ENCODE measurements around the gene TMEM260.

TMEM260 gene

GRCh38 chr14:56543436-56543835 lies 36.2 kb upstream of the TMEM260 start:
- no peak for TF ChIP-seq TCF4 (CRISPR knock-in tag; IDR thresholded peaks at IDR 0.05; ENCODE audit: borderline replicate concordance)
- TF ChIP-seq RARB (CRISPR knock-in tag; IDR thresholded peaks at IDR 0.05): no peak
- no peak for TF ChIP-seq CREB5 (CRISPR knock-in tag; IDR thresholded peaks at IDR 0.05; ENCODE audit: low read depth)
- no peak for TF ChIP-seq SNAI2 (CRISPR knock-in tag; IDR thresholded peaks at IDR 0.05)
- TF ChIP-seq BACH2 (CRISPR knock-in tag; IDR thresholded peaks at IDR 0.05; ENCODE audit: borderline replicate concordance): no peak
- no peak for TF ChIP-seq CSRNP3 (CRISPR knock-in tag; IDR thresholded peaks at IDR 0.05)
- TF ChIP-seq PPARA (CRISPR knock-in tag; IDR thresholded peaks at IDR 0.05; ENCODE audit: borderline replicate concordance): no peak
- TF ChIP-seq PATZ1 (CRISPR knock-in tag; IDR thresholded peaks at IDR 0.05; ENCODE audit: borderline replicate concordance): no peak
- no peak for ATAC-seq

DNA sequence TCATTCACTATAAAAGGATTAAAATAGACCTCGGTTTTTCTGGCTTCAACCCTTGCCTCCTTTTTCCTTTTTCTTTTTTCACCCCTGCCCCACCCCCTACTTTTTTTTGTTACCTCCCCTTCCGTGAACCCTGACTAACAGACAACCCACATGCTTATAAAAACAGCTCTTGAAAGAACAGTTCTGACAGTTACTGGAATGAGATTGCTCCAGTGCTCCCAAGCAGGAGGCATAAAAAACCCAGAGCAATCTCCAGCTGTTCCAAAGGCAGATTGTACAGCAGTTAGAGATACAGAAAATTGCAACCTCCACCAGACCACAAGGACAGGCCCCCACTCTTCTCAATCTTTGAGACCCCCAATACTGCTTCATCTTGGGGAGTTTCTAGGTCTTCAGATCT lies 29.9 kb upstream of the TMEM260 start:
- no peak for TF ChIP-seq ZNF565 (CRISPR knock-in tag; conservative IDR thresholded peaks at IDR 0.05; ENCODE audit: low read depth)
- TF ChIP-seq ISL1 (CRISPR knock-in tag; IDR thresholded peaks at IDR 0.05): no peak
- TF ChIP-seq ARNTL (CRISPR knock-in tag; IDR thresholded peaks at IDR 0.05; ENCODE audit: borderline replicate concordance, low read depth): no peak
- TF ChIP-seq PPARA (CRISPR knock-in tag; IDR thresholded peaks at IDR 0.05; ENCODE audit: borderline replicate concordance): no peak
- TF ChIP-seq CSDC2 (CRISPR knock-in tag; IDR thresholded peaks at IDR 0.05): no peak
- no peak for TF ChIP-seq ZC3H10 (CRISPR knock-in tag; IDR thresholded peaks at IDR 0.05)
- TF ChIP-seq RARB (CRISPR knock-in tag; IDR thresholded peaks at IDR 0.05): no peak
- ATAC-seq: no peak

DNA sequence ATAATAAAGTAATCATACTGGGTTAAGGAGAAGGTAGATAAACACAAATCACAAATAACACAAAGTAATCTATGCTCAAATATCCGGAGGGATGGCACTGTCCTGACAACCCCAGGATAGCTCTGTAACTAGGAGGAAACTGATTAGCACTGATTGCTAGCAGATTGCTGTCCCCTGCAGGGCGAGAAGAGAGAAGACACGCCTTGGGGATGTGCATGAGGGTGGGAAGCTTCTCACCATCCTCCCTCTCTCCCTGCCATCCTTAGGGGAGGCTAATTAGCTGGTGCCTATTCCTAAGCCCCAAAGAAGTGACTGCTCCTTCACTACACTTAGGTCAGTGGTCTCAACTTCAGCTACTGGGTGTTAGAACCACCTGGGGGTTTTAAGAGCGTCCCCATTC lies 27.0 kb upstream of the TMEM260 start:
- TF ChIP-seq TOX (CRISPR knock-in tag; IDR thresholded peaks at IDR 0.05; ENCODE audit: borderline replicate concordance) (no peak), CSRNP3 (CRISPR knock-in tag; IDR thresholded peaks at IDR 0.05) (no peak), RARB (CRISPR knock-in tag; IDR thresholded peaks at IDR 0.05) (no peak), CSDC2 (CRISPR knock-in tag; IDR thresholded peaks at IDR 0.05) (no peak), PATZ1 (CRISPR knock-in tag; IDR thresholded peaks at IDR 0.05; ENCODE audit: borderline replicate concordance) (no peak), SNAI2 (CRISPR knock-in tag; IDR thresholded peaks at IDR 0.05) (no peak), ZC3H10 (CRISPR knock-in tag; IDR thresholded peaks at IDR 0.05) (no peak), ARNTL (CRISPR knock-in tag; IDR thresholded peaks at IDR 0.05; ENCODE audit: borderline replicate concordance, low read depth) (no peak), ZFP3 (CRISPR knock-in tag; IDR thresholded peaks at IDR 0.05) (no peak), BACH2 (CRISPR knock-in tag; IDR thresholded peaks at IDR 0.05; ENCODE audit: borderline replicate concordance) (no peak), ZNF70 (CRISPR knock-in tag; IDR thresholded peaks at IDR 0.05) (no peak), PPARA (CRISPR knock-in tag; IDR thresholded peaks at IDR 0.05; ENCODE audit: borderline replicate concordance) (no peak), CREB5 (CRISPR knock-in tag; IDR thresholded peaks at IDR 0.05; ENCODE audit: low read depth) (no peak), ZFP30 (CRISPR knock-in tag; IDR thresholded peaks at IDR 0.05) (no peak), TCF4 (CRISPR knock-in tag; IDR thresholded peaks at IDR 0.05; ENCODE audit: borderline replicate concordance) (no peak)
- TF ChIP-seq, protein P1, sequence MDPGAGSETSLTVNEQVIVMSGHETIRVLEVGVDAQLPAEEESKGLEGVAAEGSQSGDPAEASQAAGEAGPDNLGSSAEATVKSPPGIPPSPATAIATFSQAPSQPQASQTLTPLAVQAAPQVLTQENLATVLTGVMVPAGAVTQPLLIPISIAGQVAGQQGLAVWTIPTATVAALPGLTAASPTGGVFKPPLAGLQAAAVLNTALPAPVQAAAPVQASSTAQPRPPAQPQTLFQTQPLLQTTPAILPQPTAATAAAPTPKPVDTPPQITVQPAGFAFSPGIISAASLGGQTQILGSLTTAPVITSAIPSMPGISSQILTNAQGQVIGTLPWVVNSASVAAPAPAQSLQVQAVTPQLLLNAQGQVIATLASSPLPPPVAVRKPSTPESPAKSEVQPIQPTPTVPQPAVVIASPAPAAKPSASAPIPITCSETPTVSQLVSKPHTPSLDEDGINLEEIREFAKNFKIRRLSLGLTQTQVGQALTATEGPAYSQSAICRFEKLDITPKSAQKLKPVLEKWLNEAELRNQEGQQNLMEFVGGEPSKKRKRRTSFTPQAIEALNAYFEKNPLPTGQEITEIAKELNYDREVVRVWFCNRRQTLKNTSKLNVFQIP (CRISPR knock-in tag; IDR thresholded peaks at IDR 0.05; ENCODE audit: borderline replicate concordance, low read depth): no peak
- TF ChIP-seq, protein P2, sequence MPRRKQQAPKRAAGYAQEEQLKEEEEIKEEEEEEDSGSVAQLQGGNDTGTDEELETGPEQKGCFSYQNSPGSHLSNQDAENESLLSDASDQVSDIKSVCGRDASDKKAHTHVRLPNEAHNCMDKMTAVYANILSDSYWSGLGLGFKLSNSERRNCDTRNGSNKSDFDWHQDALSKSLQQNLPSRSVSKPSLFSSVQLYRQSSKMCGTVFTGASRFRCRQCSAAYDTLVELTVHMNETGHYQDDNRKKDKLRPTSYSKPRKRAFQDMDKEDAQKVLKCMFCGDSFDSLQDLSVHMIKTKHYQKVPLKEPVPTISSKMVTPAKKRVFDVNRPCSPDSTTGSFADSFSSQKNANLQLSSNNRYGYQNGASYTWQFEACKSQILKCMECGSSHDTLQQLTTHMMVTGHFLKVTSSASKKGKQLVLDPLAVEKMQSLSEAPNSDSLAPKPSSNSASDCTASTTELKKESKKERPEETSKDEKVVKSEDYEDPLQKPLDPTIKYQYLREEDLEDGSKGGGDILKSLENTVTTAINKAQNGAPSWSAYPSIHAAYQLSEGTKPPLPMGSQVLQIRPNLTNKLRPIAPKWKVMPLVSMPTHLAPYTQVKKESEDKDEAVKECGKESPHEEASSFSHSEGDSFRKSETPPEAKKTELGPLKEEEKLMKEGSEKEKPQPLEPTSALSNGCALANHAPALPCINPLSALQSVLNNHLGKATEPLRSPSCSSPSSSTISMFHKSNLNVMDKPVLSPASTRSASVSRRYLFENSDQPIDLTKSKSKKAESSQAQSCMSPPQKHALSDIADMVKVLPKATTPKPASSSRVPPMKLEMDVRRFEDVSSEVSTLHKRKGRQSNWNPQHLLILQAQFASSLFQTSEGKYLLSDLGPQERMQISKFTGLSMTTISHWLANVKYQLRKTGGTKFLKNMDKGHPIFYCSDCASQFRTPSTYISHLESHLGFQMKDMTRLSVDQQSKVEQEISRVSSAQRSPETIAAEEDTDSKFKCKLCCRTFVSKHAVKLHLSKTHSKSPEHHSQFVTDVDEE (CRISPR knock-in tag; IDR thresholded peaks at IDR 0.05): no peak
- ATAC-seq: no peak

Measured in SK-N-SH treated with all-trans-retinoic acid at 6 μM for 48 hours (cell line).